ENCODE data around the gene PEMT. TPM values are rescaled to one million over a fixed set of nuclear protein-coding genes. Genes with fewer than 3 reads are reported as not detected.
"Not testable (repeated sequence)": the region's sequence is repeated elsewhere in the genome, so short reads cannot be mapped to it uniquely, and the experiment has no call there.

The PEMT gene
- total RNA-seq, 1 experiment from 2014 or later: 35.4 TPM

GRCh38 chr17:17487998-17488397, 103.5 kb downstream of the PEMT start:
- no peak for DNase-seq (ENCODE audit: low read depth)

GRCh38 chr17:17486416-17486815, 105.1 kb downstream of the PEMT start:
- not testable (repeated sequence) for DNase-seq (ENCODE audit: low read depth)

DNA sequence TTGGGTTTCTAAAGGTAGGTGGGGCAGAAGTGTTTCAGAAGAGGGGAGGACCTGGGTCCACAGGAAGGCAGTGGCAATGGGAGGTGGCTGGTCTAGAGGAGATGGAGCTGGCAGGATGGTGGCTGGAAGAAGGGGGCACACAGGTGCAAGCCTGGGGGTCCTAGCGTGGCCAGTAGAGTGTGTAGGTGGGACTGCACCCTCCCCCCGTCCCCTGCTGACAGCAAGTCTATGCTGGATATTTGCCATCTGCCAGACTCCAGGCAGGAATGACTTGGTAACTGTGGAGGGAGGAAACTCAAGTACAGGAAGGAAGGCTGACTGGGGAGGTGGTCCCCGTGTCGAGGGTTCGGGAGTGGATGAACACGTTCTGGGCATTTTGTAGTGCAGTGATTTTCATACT, 106.1 kb downstream of the PEMT start:
- DNase-seq (ENCODE audit: low read depth): no peak

DNA sequence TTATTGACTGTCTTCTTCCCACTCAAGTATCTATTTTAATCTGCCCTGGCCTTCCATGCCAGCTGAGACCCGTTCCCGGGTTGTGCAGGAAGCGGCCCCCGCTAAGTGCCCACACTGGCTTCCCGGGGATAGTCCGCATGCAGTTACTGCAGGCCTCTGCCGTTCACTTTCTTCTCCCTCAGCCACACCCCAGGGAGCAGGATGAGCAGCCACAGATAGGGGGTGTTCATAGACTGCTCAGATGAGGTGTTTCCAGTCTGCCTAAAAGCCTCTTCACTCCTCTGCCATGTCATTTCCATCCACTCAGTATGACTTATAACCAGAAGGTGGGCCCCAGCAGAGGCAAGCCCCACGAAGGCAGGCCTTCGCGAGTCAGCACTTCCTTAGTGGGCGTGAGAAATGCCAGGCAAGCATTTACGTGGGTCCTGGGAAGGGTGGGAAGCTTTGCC, 107.0 kb downstream of the PEMT start:
- DNase-seq (ENCODE audit: low read depth): no peak

DNA sequence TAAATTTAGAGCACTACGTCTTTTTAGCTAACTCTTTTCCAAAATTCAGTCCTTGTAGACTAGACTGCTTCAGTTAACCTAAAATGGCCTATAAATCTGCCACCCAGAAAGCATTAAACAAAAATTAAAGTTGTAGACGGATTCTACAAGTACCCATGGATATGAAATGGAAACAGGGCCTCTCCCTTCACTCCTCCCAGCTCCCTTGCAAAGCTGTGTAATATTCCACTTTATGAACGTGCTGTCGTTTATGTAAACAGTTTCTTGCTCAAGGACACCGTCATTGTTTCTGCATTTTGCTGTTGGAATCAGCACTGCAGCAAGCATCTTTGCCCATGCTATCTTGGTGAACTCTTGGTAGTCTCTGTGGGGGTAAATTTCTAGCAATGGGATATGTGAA, 109.6 kb downstream of the PEMT start:
- no peak for DNase-seq (ENCODE audit: low read depth)

GRCh38 chr17:17480593-17481148, 110.8 kb downstream of the PEMT start:
- no peak for DNase-seq (ENCODE audit: low read depth)

DNA sequence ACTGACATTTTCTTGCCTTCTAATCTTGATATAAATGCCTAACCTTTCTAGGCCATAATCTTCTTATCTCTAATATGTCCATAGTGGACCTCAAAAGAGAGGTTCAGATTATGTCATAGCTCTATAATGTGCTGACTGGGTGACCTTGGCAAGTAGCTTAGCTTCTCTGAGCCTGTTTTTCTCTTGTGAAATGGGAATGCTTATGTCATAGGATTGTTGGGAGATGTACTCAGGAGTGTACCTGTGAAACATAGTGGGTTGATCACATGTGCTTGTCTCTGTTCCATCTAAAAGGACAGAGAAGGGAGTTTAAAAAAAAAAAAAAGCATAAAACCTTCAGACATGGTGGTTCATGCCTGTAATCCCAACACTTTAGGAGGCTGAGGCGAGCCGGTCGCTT, 112.3 kb downstream of the PEMT start:
- DNase-seq (ENCODE audit: low read depth): no peak

GRCh38 chr17:17476865-17477467, 114.5 kb downstream of the PEMT start, which contains the start of gene MED9:
Gene MED9 (plus strand): TSS chr17:17477000. CDS start chr17:17477042, 42 bp downstream.
- DNase-seq (ENCODE audit: low read depth): peak; percentile 86

- no peak for DNase-seq (ENCODE audit: low read depth)
These were observed 117.2 kb downstream of the PEMT start for GRCh38 chr17:17474341-17474740.

DNA sequence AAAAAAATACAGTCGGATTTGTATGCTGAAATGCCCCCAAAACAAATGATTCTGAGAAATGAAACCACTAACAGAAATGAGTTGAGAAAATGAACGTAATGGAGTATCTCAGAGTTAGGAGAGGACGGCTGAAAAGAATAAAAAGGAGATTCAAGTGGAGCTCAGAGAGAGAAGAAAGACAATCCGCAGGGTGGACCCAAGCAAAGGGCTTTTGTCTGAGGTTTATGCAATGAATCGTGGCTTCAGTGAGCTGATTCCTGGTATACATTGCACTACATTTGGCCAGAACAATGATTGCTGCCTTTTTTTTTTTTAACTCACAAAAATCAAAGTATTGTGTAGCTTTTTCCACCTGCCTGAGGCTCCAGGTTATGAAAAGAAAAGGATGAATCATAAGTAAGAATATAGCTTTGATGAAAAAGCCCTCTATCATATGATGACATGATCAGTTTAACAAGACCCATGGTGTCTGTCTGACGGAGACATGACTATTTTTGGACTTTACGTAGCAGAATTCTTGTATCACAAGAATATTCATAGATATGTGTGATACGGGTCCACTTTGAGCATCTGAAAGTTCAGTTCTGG, 119.1 kb downstream of the PEMT start:
- no peak for DNase-seq (ENCODE audit: low read depth)

- DNase-seq (ENCODE audit: low read depth): no peak
These were observed 121.5 kb downstream of the PEMT start for GRCh38 chr17:17469996-17470395.

GRCh38 chr17:17469358-17469757, 122.2 kb downstream of the PEMT start:
- DNase-seq (ENCODE audit: low read depth): no peak

DNA sequence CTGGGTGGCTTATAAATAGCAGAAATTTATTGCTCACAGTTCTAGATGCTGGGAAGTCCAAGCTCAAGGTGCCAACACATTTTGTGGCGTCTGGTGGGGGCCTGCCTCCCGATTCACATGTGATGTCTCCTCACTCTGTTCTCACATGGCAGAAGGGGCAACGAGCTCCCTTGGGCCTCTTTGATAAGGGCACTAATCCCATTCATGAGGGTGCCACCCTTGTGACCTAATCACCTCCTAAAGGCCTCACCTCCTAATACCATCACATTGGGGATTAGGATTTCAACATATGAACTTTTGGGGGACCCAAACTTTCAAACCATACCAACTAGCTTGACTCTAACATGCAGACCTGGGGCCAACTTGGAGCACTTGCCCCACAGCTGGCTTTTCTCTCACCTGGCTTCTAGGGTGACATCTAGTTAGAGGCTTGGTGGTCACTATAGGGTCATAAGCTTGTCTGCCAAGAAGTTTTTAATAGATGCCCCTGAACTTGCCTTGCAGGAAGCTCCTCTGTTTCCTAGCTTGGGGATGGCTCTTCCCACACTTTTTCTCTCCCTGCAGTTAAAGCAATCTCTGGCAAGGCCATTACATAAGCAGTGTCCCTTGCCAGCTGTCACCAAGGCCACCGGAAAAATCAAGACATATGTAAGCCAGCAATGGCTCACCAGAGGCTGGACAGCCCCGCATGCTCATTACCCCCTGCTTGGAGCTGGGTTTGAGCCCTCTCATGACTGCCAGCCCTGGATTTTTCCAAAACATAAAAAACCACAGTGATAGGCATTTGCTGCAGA, 123.1 kb downstream of the PEMT start:
- no peak for DNase-seq (ENCODE audit: low read depth)

GRCh38 chr17:17467720-17468119, 123.8 kb downstream of the PEMT start:
- DNase-seq (ENCODE audit: low read depth): peak; percentile 37

DNA sequence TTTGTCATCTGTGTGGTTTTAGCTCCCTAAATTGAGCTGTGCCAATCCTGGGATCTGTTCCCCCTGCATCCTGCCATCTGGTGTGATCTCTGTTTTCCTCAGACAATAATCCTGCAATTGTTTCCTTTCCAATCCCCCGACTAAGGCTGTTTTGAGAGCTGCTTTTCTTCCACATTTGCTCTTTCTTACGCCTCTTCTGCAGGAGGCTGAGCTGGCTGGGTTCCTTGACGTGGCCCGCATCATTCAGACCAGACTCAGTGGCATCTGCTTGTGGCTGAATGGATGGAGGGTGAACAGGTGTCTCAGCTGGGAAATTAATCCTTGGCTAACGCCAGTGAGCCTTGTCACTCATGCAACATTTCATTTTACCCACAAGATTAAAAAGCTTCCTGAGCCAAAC, 124.5 kb downstream of the PEMT start:
- peak; percentile 30 for DNase-seq (ENCODE audit: low read depth)

GRCh38 chr17:17466511-17466910, 125.0 kb downstream of the PEMT start:
- no peak for DNase-seq (ENCODE audit: low read depth)

GRCh38 chr17:17465878-17466277, 125.6 kb downstream of the PEMT start:
- not testable (repeated sequence) for DNase-seq (ENCODE audit: low read depth)

DNA sequence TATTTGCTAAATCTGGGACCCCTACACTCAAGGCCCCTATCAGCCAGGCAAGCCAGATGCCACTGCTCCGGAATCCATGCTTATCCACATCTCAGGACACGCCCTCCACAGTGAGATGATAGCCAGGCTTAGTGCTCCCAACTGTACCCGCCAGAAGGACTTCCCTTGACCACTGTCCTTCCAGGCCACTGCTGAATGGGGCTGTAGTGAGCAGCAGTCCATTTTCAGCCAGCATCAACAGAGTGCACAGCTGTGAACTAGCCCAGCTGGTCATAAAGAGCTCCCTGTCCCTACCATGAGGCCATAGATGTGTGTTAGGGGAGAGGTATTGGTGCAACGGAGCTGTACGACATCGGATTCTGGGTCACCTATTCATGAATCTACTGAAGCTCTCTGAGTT, 127.7 kb downstream of the PEMT start:
- no peak for DNase-seq (ENCODE audit: low read depth)

GRCh38 chr17:17462048-17462824, 129.3 kb downstream of the PEMT start:
- no peak for DNase-seq (ENCODE audit: low read depth)

- no peak for DNase-seq (ENCODE audit: low read depth)
These were observed 131.5 kb downstream of the PEMT start for GRCh38 chr17:17460038-17460437.

- DNase-seq (ENCODE audit: low read depth): no peak
These were observed 133.8 kb downstream of the PEMT start for GRCh38 chr17:17457680-17458079.

GRCh38 chr17:17456251-17456650, 135.3 kb downstream of the PEMT start:
- DNase-seq (ENCODE audit: low read depth): no peak
